HG02943 (cell line): ENCODE data around the gene GSTM4.

Source experiments
- ATAC-seq: cut with Tn5 transposase; IDR thresholded peaks from one replicate; pipeline ENCODE4 v1.9.1; 2021; ENCODE audit warnings: mild to moderate bottlenecking, low read depth, moderate library complexity; ENCODE audit not compliant: unreplicated experiment

Gene GSTM4

GRCh38 chr1:109636201-109636952 lies 19.5 kb upstream of the GSTM4 start:
- no peak for ATAC-seq

- no peak for ATAC-seq
Observed at GRCh38 chr1:109637446-109637845, 18.5 kb upstream of the GSTM4 start.

GRCh38 chr1:109639063-109639840 lies 16.6 kb upstream of the GSTM4 start:
- ATAC-seq, result no peak

- no peak for ATAC-seq
Observed at GRCh38 chr1:109639841-109640184, 16.1 kb upstream of the GSTM4 start.

GRCh38 chr1:109640285-109640865 lies 15.5 kb upstream of the GSTM4 start:
- peak; percentile 59 for ATAC-seq

GRCh38 chr1:109641078-109641740 lies 14.7 kb upstream of the GSTM4 start:
- no peak for ATAC-seq

- ATAC-seq, result no peak
Observed at GRCh38 chr1:109641861-109642260, 14.0 kb upstream of the GSTM4 start.

- no peak for ATAC-seq
Observed at GRCh38 chr1:109642626-109643025, 13.3 kb upstream of the GSTM4 start.

- peak; percentile 76 for ATAC-seq
Observed at GRCh38 chr1:109643385-109644230, 12.3 kb upstream of the GSTM4 start.

GRCh38 chr1:109644670-109645069 lies 11.2 kb upstream of the GSTM4 start:
- ATAC-seq, result no peak

GRCh38 chr1:109649491-109649914 lies 6.4 kb upstream of the GSTM4 start:
- ATAC-seq, result no peak

- ATAC-seq, result no peak
Observed at GRCh38 chr1:109650609-109651008, 5.3 kb upstream of the GSTM4 start.

GRCh38 chr1:109652402-109652801 lies 3.5 kb upstream of the GSTM4 start:
- ATAC-seq, result no peak

GRCh38 chr1:109653306-109653705 lies 2.6 kb upstream of the GSTM4 start:
- ATAC-seq, result no peak

GRCh38 chr1:109654519-109654918 lies 1.4 kb upstream of the GSTM4 start:
- ATAC-seq, result no peak

GRCh38 chr1:109657395-109657794 lies 1.5 kb downstream of the GSTM4 start:
- ATAC-seq, result no peak

- no peak for ATAC-seq
Observed at GRCh38 chr1:109657970-109658369, 2.1 kb downstream of the GSTM4 start.

- ATAC-seq, result no peak
Observed at GRCh38 chr1:109658533-109659042, 2.7 kb downstream of the GSTM4 start.

GRCh38 chr1:109659145-109659544 lies 3.2 kb downstream of the GSTM4 start:
- no peak for ATAC-seq
